HCT116 (cell line): ENCODE measurements around the gene TUT4.

ENCODE experiments used
- CBX3 ChIP-seq: IDR thresholded peaks from 2 replicates; pipeline ENCODE4 v1.6.1; 2012; ENCODE audit warnings: low read depth
- EZH2 ChIP-seq: fragments of 200-600 bp; sonication (generic); IDR thresholded peaks from 2 replicates; pipeline ENCODE4 v1.6.1; 2017; ENCODE audit warnings: antibody characterized with exemption, mixed run types
- EZH2phosphoT487 ChIP-seq: fragments of 200-600 bp; IDR thresholded peaks from 2 replicates; pipeline ENCODE4 v1.6.1; 2018; ENCODE audit warnings: antibody characterized with exemption, borderline replicate concordance
- POLR2A ChIP-seq: IDR thresholded peaks from 2 replicates; pipeline ENCODE4 v1.7.0; 2011; ENCODE audit warnings: borderline replicate concordance; ENCODE audit not compliant: insufficient read depth, insufficient read length; ENCODE audit errors: extremely low read depth
- POLR2AphosphoS5 ChIP-seq: IDR thresholded peaks from 2 replicates; pipeline ENCODE4 v1.6.1; 2011; ENCODE audit warnings: mild to moderate bottlenecking, low read depth, low read length, moderate library complexity
- SIN3A ChIP-seq: IDR thresholded peaks from 2 replicates; pipeline ENCODE4 v1.6.1; 2012; ENCODE audit warnings: low read depth
- SRF ChIP-seq: IDR thresholded peaks from 2 replicates; pipeline ENCODE4 v1.6.1; 2012; ENCODE audit warnings: low read depth
- ZNF274 ChIP-seq: fragments of 200-500 bp; sonication (Bioruptor generic); IDR thresholded peaks from 2 replicates; pipeline ENCODE4 v1.6.1; 2014; ENCODE audit warnings: mild to moderate bottlenecking, low read depth, low read length, inconsistent platforms
- TF ChIP-seq, protein P1 (sequence below): IDR thresholded peaks from 2 replicates; pipeline ENCODE4 v1.6.1; 2011; ENCODE audit warnings: mild to moderate bottlenecking, low read length, moderate library complexity; ENCODE audit not compliant: insufficient replicate concordance; ENCODE audit errors: extremely low read depth
- TF ChIP-seq, protein P2 (sequence below), 3 experiments: fragments of 200-600 bp in 1 of 3; sonication (generic) in 1 of 3; IDR thresholded peaks in 2 of 3; conservative IDR thresholded peaks in 1 of 3; 2 replicates each; pipeline ENCODE4 v1.5.1; 2012 to 2017; ENCODE audit warnings: low read depth in 2 of 3, low read length in 2 of 3, antibody characterized with exemption in 1 of 3, borderline replicate concordance in 1 of 3, control low read depth in 1 of 3, mild to moderate bottlenecking in 1 of 3, mixed read lengths in 1 of 3, mixed run types in 1 of 3, moderate library complexity in 1 of 3; ENCODE audit not compliant: insufficient read depth in 1 of 3

DNA sequence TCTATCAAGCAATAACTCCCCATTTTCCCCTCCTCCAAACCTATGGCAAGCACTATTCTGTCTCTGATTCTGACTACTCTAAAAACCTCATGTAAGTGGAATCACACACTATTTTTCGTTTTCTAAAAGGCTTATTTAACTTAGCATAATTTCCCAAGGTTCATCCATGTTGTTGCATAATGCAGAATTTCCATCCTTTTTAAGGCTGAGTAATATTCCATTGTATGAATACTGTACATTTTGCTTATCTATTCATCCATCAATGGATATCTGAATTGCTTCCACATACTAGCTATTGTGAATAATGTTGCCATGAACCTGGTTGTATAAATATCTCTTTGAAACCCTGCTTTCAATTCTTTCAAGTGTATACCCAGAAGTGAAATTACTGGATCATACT is 48.2 kb downstream of the TUT4 start:
- TF ChIP-seq, protein P1, sequence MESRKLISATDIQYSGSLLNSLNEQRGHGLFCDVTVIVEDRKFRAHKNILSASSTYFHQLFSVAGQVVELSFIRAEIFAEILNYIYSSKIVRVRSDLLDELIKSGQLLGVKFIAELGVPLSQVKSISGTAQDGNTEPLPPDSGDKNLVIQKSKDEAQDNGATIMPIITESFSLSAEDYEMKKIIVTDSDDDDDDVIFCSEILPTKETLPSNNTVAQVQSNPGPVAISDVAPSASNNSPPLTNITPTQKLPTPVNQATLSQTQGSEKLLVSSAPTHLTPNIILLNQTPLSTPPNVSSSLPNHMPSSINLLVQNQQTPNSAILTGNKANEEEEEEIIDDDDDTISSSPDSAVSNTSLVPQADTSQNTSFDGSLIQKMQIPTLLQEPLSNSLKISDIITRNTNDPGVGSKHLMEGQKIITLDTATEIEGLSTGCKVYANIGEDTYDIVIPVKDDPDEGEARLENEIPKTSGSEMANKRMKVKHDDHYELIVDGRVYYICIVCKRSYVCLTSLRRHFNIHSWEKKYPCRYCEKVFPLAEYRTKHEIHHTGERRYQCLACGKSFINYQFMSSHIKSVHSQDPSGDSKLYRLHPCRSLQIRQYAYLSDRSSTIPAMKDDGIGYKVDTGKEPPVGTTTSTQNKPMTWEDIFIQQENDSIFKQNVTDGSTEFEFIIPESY = no peak
- TF ChIP-seq ZNF274 = no peak
- TF ChIP-seq, protein P2, sequence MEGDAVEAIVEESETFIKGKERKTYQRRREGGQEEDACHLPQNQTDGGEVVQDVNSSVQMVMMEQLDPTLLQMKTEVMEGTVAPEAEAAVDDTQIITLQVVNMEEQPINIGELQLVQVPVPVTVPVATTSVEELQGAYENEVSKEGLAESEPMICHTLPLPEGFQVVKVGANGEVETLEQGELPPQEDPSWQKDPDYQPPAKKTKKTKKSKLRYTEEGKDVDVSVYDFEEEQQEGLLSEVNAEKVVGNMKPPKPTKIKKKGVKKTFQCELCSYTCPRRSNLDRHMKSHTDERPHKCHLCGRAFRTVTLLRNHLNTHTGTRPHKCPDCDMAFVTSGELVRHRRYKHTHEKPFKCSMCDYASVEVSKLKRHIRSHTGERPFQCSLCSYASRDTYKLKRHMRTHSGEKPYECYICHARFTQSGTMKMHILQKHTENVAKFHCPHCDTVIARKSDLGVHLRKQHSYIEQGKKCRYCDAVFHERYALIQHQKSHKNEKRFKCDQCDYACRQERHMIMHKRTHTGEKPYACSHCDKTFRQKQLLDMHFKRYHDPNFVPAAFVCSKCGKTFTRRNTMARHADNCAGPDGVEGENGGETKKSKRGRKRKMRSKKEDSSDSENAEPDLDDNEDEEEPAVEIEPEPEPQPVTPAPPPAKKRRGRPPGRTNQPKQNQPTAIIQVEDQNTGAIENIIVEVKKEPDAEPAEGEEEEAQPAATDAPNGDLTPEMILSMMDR (IDR thresholded peaks at IDR 0.05 in 2 of 3, conservative IDR thresholded peaks at IDR 0.05 in 1 of 3; ENCODE audit: borderline replicate concordance in 1 of 3, insufficient read depth in 1 of 3, low read depth in 2 of 3, low read length in 2 of 3) = no peak
- no peak for TF ChIP-seq POLR2AphosphoS5
- no peak for TF ChIP-seq SIN3A
- no peak for TF ChIP-seq EZH2
- no peak for TF ChIP-seq POLR2A
- no peak for TF ChIP-seq EZH2phosphoT487
- TF ChIP-seq SRF = no peak
- no peak for TF ChIP-seq CBX3
